CD4-positive, alpha-beta T cell treated with Interleukin-15 for 1 hour (primary cell): ENCODE results near the gene ARPC4.
A peak's percentile ranks its signal among the peaks of the same experiment; 100 is the strongest.
"Not testable (repeated sequence)": the region's sequence is repeated elsewhere in the genome, so short reads cannot be mapped to it uniquely, and the experiment has no call there.

Experiments
- DNase-seq: peaks from one replicate; pipeline ENCODE4 v3.0.0-alpha.2; 2020

The ARPC4 gene

DNA sequence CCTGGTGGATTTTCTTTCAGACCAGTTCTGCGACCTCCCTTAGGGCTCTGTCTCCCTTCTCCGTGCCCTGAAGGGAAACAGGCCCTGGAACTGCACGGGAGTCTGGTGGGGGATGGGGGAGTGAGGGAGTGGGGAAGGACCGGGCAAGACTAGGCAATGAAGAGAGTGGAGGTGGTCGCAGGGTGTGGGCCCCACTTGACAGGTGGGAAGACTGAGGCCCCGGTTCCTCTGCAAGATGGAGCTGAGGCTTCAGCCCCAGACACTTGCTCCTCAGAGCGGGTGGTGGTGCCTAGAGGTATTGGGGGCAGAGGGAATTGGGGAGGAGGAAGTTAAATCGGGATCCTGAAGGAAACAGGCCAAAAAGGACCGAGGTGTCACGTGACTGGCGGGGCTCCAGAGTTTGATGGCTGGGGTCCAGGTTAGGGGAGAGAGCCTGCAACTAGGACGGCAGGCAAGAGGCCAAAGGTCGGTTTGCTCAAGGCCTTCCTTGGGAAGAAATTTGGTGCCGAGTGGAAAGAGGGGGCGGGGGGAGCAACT, 22.5 kb upstream of the ARPC4 start:
- no peak for DNase-seq

DNA sequence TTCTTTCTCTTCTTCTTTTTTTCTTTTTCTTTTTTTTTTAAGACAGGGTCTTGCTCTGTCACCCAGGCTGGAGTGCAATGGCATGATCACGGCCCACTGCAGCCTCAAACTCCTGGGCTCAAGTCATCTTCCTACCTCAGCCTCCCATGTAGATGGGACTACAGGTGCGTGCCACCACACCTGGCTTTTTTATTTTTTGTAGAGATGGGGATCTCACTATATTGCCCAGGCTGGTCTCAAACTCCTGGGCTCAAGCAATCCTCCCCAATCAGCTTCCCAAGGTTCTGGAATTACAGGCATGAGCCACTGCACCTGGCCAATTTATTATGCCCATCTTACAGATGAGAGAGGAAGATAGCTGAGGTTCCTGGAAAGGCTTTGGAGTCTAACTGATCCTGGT, 21.9 kb upstream of the ARPC4 start:
- not testable (repeated sequence) for DNase-seq

- DNase-seq = no peak
These were observed 15.8 kb upstream of the ARPC4 start for GRCh38 chr3:9776896-9777693.

GRCh38 chr3:9777694-9778021, 15.2 kb upstream of the ARPC4 start:
- DNase-seq = no peak

GRCh38 chr3:9778143-9779074, 14.5 kb upstream of the ARPC4 start:
- no peak for DNase-seq

- no peak for DNase-seq
These were observed 13.7 kb upstream of the ARPC4 start for GRCh38 chr3:9779075-9779593.

GRCh38 chr3:9779721-9780457, 13.0 kb upstream of the ARPC4 start:
- DNase-seq = peak; percentile 46

GRCh38 chr3:9780458-9780812, 12.4 kb upstream of the ARPC4 start:
- DNase-seq = no peak

- DNase-seq = no peak
These were observed 12.0 kb upstream of the ARPC4 start for GRCh38 chr3:9780910-9781309.

DNA sequence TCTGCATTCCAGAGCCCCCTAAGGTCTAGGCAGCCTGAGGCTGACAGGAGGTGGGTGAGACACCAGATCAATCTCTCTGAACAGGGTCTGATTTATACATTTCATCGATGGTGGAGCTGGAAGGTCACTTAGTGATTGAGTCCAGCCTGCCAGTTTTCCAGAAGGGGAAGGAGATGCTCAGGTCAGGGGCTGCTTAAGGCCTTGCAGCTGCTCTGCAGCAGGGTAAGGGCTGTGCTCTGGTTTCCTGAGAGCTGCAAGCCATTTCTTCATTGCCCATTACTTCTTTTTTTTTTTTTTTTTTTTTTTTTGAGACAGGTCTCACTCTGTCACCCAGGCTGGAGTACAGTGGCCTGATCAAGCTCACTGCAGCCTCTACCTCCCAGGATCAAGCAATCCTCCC, 11.3 kb upstream of the ARPC4 start:
- no peak for DNase-seq

- no peak for DNase-seq
These were observed 10.8 kb upstream of the ARPC4 start for GRCh38 chr3:9781978-9782603.

- DNase-seq = no peak
These were observed 10.1 kb upstream of the ARPC4 start for GRCh38 chr3:9782770-9783169.

GRCh38 chr3:9783954-9784353, 8.9 kb upstream of the ARPC4 start:
- DNase-seq = no peak

DNA sequence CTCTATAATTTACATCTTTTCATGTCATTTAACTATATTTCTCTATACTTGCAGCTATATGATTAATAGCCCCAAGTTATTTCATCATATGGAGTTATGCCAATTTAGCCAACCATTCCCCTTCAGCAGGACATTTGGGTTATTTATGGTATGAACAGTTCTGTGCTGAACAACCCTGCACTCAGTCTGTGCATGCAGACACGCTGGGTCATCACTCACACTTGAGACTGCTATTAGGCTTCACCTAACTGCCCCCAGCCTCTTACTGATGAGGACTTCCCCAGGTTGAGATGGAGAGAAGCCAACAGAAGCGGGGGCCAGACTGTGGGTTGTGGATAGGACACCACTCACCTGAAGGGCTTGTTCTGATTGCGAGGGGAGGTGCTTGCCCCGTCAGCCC, 7.9 kb upstream of the ARPC4 start:
- no peak for DNase-seq

- no peak for DNase-seq
These were observed 7.3 kb upstream of the ARPC4 start for GRCh38 chr3:9785602-9786001.

DNA sequence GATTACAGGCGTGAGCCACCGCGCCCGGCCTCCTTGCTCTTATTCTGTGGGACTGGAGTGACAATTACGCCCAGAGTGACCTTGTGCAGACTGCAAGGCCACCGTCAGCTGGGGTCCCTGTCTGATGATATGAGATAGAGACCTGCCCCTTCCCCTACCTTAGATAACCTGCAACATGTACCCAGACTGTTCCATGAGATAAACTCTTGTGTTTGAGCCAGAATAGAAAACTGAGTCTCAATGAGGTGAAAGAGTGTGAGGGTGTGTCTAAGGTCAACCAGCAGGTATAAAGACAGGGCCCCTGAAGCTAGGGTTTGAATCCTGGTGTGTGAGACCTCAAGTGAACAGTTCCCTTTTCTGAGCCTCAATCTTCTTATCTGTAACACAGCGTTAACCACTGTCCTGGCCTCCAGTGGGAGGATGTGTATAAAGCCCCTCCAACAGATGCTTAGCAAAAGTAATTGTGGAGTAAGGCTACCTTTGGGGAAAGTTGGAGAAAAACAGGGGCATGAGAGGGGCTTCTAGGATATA, 6.6 kb upstream of the ARPC4 start:
- no peak for DNase-seq

DNA sequence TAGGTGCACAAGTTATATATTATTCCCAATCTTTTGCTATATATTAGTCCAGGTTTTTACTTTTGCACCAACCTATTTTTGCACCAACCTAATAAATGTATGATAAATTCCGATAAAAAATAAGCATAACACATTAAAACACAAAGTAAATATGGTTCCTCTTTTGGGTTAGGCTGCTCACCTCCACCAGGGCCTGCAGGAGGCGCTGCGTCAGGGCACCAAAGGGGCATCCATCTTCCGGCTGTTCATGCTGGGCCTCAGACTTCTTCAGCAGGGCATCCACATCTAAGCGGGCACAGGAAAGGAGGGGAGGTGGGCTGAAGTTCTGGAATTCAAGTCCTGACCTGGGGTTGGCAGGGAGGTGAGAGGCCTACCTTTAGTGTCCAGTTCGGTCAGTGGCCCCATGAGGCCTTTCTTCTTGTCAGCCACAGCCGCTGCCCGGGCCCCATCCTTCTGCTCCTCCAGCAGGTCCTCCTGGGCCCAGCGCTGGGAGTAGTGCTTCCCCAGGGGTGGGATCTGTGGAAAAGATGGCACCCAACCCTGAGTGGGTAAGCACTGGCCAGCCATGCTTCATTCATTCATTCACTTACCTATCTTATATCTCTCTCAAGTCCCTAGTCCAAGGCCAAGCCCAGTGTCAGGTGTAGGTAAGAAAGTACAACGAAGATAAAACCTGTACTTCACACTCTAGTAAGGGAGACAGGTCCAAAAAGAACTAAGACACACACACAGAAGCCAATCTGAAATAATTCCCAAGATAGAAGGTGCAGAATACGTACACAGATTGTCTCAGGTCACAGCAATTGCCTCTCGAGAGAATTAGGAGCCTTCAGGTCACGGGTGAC, 5.8 kb upstream of the ARPC4 start:
- no peak for DNase-seq

DNA sequence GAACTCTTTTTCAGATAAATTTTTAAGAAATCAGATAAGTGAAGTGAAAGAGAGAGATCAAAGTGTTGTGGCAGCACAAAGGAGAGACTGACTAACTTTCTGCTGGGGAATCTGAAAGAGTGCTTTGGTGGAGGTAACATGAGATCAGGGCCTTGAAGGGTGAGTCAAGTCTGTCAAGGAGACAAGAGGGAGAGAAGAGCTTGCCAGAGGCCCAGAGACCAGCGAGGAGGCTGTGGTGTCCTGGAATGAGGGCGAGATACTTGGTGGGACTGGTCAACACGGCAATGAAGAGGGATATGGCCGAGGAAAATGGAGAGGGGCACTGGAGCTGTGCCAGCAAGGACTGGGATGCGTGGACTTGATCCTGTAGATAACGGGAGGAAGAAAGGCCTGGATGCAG, 5.2 kb upstream of the ARPC4 start:
- DNase-seq = no peak

- DNase-seq = no peak
These were observed 1.8 kb upstream of the ARPC4 start for GRCh38 chr3:9791127-9791526.

DNA sequence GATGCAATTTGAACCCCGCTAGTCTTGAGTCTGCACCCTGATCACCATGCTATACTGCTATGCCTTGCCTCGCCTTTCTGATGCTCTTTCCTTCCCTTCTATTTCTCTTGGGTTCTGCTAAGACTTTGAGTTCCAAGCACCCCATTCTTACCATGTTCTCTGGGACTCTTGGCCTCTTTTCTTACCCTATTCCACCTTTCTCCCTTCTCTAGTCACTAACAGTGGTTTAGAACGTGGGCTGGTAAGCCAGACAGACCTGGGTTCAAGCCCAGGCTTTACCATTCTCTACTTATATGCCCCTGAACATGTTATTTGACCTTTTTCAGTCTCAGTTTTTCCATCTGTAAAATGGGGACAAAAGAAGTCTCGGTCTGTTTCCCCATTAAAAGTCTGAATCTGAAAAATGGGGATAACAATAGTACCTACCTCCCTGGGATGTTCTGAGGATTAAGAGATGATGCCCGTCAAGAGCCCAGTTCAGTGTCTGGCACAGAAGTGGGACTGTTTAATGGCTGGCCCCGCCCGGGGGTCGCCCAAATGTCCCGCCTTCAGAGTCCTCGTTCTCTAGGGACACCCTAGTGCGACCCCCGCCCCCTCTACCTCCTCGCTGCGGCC, 985 bp upstream of the ARPC4 start:
- DNase-seq = no peak
